DND-41 (cell line): ENCODE measurements around the gene ALDH9A1.

Experiments used
- ATAC-seq: fragments of 200-7000 bp; cut with Tn5 transposase; 3 replicates; pipeline ENCODE4 v1.9.1; 2021; ENCODE audit warnings: low read depth; ENCODE audit not compliant: insufficient read depth
- DNase-seq: peaks from one replicate; pipeline ENCODE4 v3.0.0-alpha.2; 2020
- H2AFZ ChIP-seq: 2 replicates; pipeline ENCODE4 v1.6.0; 2012; ENCODE audit warnings: low read depth, low read length
- H3K27ac ChIP-seq: 2 replicates; pipeline ENCODE4 v1.5.1; 2012; ENCODE audit warnings: low read length, inconsistent platforms
- H3K27me3 ChIP-seq: fragments of 200-600 bp; sonication (generic); 2 replicates; pipeline ENCODE4 v1.6.0; 2012; ENCODE audit warnings: low read length, mild to moderate bottlenecking, inconsistent platforms; ENCODE audit not compliant: insufficient read depth, poor library complexity
- H3K36me3 ChIP-seq: 2 replicates; pipeline ENCODE4 v1.5.1; 2012; ENCODE audit warnings: low read length, inconsistent platforms; ENCODE audit not compliant: insufficient read depth
- H3K4me1 ChIP-seq: 2 replicates; pipeline ENCODE4 v1.5.1; 2012; ENCODE audit warnings: mild to moderate bottlenecking, low read length; ENCODE audit not compliant: insufficient read depth
- H3K4me2 ChIP-seq: 2 replicates; pipeline ENCODE4 v1.6.0; 2012; ENCODE audit warnings: mild to moderate bottlenecking, moderate library complexity, low read length, inconsistent platforms; ENCODE audit not compliant: insufficient read depth
- H3K4me3 ChIP-seq, 2 experiments: fragments of 200-600 bp in 1 of 2; shearing (Covaris generic) in 1 of 2; 2 replicates each; pipeline ENCODE4 v1.5.1; 2012 to 2016; ENCODE audit warnings: inconsistent platforms in 2 of 2, low read length in 2 of 2, mild to moderate bottlenecking in 2 of 2, low read depth in 1 of 2, moderate library complexity in 1 of 2
- H3K79me2 ChIP-seq: 2 replicates; pipeline ENCODE4 v1.6.0; 2012; ENCODE audit warnings: low read length, inconsistent platforms; ENCODE audit not compliant: insufficient read depth
- H3K9ac ChIP-seq: 2 replicates; pipeline ENCODE4 v1.6.0; 2012; ENCODE audit warnings: low read depth, mild to moderate bottlenecking, inconsistent platforms, low read length, moderate library complexity
- H3K9me3 ChIP-seq: 2 replicates; pipeline ENCODE4 v1.5.1; 2012; ENCODE audit warnings: low read length, moderate library complexity, mild to moderate bottlenecking, inconsistent platforms; ENCODE audit not compliant: insufficient read depth, severe bottlenecking
- H4K20me1 ChIP-seq: 2 replicates; pipeline ENCODE4 v1.6.0; 2012; ENCODE audit warnings: low read length; ENCODE audit not compliant: insufficient read depth
- EZH2 ChIP-seq: IDR thresholded peaks from 3 replicates; pipeline ENCODE4 v1.6.1; 2012; ENCODE audit warnings: borderline replicate concordance, low read depth, mild to moderate bottlenecking, moderate library complexity, low read length, inconsistent platforms; ENCODE audit not compliant: severe bottlenecking
- TF ChIP-seq, protein P1 (sequence below): IDR thresholded peaks from 2 replicates; pipeline ENCODE4 v1.5.1; 2012; ENCODE audit warnings: borderline replicate concordance, low read length, moderate library complexity, mild to moderate bottlenecking; ENCODE audit not compliant: poor library complexity, severe bottlenecking; ENCODE audit errors: extremely low read depth

The ALDH9A1 gene

DNA sequence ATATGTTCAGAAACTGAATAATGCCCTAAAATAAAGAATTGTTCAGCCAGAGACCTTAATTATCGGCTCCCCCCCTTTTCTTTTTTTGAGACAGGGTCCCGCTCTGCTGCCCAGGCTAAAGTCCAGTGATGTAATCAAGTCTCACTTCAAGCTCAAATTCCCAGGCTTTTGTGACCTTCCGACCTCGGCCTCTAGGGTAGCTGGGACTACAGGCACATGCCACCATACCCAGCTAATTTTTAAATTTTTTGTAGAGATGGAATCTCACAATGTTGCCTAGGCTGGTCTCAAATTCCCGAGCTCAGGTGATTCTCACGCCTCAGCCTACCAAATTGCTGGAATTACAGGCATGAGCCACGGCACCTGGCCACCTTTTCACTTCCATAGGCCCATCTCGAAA lies 43.8 kb upstream of the ALDH9A1 start:
- Histone ChIP-seq H3K9ac (no peak overlapping the region), H3K4me1 (no peaks in the 10 kb centered on the region), H2AFZ (no peak overlapping the region), H3K27ac (no peak overlapping the region), H3K27me3 (no peaks in the 10 kb centered on the region), H3K9me3 (no peaks in the 10 kb centered on the region), H4K20me1 (no peaks in the 10 kb centered on the region), H3K36me3 (peaks cover 85% of the 10 kb centered on the region), H3K79me2 (peaks cover 12% of the 10 kb centered on the region; the same call in 1 of the 2 replicates), H3K4me2 (no peak overlapping the region), H3K4me3 (no peak overlapping the region)
- ATAC-seq (no peak), DNase-seq (no peak)
- TF ChIP-seq EZH2, result no peak
- TF ChIP-seq, protein P1, sequence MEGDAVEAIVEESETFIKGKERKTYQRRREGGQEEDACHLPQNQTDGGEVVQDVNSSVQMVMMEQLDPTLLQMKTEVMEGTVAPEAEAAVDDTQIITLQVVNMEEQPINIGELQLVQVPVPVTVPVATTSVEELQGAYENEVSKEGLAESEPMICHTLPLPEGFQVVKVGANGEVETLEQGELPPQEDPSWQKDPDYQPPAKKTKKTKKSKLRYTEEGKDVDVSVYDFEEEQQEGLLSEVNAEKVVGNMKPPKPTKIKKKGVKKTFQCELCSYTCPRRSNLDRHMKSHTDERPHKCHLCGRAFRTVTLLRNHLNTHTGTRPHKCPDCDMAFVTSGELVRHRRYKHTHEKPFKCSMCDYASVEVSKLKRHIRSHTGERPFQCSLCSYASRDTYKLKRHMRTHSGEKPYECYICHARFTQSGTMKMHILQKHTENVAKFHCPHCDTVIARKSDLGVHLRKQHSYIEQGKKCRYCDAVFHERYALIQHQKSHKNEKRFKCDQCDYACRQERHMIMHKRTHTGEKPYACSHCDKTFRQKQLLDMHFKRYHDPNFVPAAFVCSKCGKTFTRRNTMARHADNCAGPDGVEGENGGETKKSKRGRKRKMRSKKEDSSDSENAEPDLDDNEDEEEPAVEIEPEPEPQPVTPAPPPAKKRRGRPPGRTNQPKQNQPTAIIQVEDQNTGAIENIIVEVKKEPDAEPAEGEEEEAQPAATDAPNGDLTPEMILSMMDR, result no peak

DNA sequence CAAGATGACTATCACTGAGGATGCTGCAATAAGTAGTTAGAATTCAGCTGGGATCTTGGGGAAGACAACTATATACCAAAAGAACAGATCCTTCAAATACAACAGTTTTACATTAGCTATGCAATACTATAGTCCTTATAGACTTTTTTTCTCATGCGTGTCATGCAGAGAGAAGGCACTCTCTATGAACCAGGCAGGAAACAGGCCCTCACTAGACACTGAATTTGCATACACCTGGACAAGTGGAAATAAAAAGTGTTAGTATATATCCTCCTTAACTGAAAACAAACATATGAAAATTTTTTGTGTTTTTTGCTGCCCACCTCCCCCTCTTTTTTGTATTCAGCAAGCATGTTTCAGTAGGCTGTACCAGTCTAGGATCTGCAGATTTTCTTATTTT lies 40.4 kb upstream of the ALDH9A1 start:
- Histone ChIP-seq H3K4me3 (no peak overlapping the region), H3K4me2 (no peak overlapping the region), H4K20me1 (no peaks in the 10 kb centered on the region), H3K9ac (no peak overlapping the region), H3K4me1 (no peaks in the 10 kb centered on the region), H2AFZ (no peak overlapping the region), H3K27ac (no peak overlapping the region), H3K9me3 (no peaks in the 10 kb centered on the region), H3K27me3 (no peaks in the 10 kb centered on the region), H3K36me3 (peaks cover 75% of the 10 kb centered on the region), H3K79me2 (peaks cover 21% of the 10 kb centered on the region)
- peak; percentile 35; the same call in 1 of the 3 replicates for ATAC-seq
- DNase-seq, result no peak
- TF ChIP-seq EZH2, result no peak
- TF ChIP-seq, protein P1, result no peak

DNA sequence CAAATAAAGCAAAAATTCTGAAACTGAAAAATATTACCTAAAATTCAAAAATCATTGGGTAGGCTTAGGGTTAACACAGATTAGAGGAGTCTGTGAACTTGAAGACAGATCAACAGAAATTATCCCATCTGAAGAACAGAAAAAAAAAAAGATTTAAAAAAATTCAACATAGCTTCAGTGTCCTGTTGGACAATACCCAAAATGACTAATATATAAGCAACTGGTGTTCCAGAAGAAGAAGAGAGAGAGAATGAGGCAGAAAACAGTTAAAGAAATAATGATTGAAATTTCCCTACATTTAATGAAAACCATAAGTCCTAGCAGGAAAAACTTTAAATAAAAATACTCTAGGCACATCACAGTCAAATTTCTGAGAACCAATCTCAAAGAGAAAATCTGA lies 38.8 kb upstream of the ALDH9A1 start:
- TF ChIP-seq, protein P1, result no peak
- no peak for TF ChIP-seq EZH2
- no peaks in the 10 kb centered on the region for H4K20me1 ChIP-seq
- DNase-seq (no peak), ATAC-seq (no peak)
- peaks cover 21% of the 10 kb centered on the region for H3K79me2 ChIP-seq
- no peak overlapping the region for H3K27ac ChIP-seq
- no peak overlapping the region for H3K4me3 ChIP-seq
- H3K27me3 ChIP-seq, result no peaks in the 10 kb centered on the region
- no peaks in the 10 kb centered on the region for H3K9me3 ChIP-seq
- no peak overlapping the region for H3K4me2 ChIP-seq
- no peaks in the 10 kb centered on the region for H3K4me1 ChIP-seq
- no peak overlapping the region for H2AFZ ChIP-seq
- H3K36me3 ChIP-seq, result peaks cover 69% of the 10 kb centered on the region
- no peak overlapping the region for H3K9ac ChIP-seq

DNA sequence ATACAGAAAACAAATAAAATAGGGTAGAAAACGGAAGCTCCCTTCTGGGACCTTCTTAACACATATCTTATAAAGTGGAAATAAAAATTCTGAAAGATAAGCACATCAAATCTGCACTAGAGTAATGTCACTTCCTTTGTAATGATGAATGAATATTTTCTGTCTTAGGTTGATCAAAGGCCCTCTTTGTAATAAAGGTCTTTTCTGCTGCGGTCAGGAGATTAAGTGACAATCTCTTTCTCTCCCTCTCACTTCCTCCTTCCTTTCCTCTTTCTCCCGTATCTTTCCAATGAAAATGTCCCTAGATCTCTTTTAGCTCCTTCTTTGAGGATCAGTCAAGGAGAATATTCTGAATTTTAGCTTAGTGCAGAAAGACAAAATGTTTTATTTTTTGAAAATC lies 36.5 kb upstream of the ALDH9A1 start:
- no peak for ATAC-seq
- TF ChIP-seq, protein P1, result no peak
- no peak for TF ChIP-seq EZH2

More for the DNA sequence above, 36.5 kb upstream of the ALDH9A1 start:
- Histone ChIP-seq H3K9ac (no peak overlapping the region), H3K36me3 (peaks cover 56% of the 10 kb centered on the region), H3K9me3 (no peaks in the 10 kb centered on the region), H3K4me2 (no peak overlapping the region), H3K27me3 (no peaks in the 10 kb centered on the region), H4K20me1 (no peaks in the 10 kb centered on the region), H3K4me3 (no peak overlapping the region), H3K27ac (no peak overlapping the region), H2AFZ (no peak overlapping the region), H3K4me1 (no peaks in the 10 kb centered on the region), H3K79me2 (peaks cover 21% of the 10 kb centered on the region)
- no peak for DNase-seq
